Hepatocyte (in vitro differentiated cells): ENCODE results near the gene SLX4IP.

Experiments
- EZH2 ChIP-seq: fragments of 200-600 bp; sonication (generic); IDR thresholded peaks from 2 replicates; pipeline ENCODE4 v1.6.1; 2016; ENCODE audit warnings: antibody characterized with exemption, mild to moderate bottlenecking, borderline replicate concordance
- EZH2phosphoT487 ChIP-seq: fragments of 200-600 bp; sonication (generic); IDR thresholded peaks from one replicate; pipeline ENCODE4 v1.6.1; 2018; ENCODE audit warnings: antibody characterized with exemption, mild to moderate bottlenecking, low read depth, moderate library complexity; ENCODE audit not compliant: unreplicated experiment, severe bottlenecking
- TF ChIP-seq, protein P1 (sequence below): fragments of 200-600 bp; sonication (generic); IDR thresholded peaks from 2 replicates; pipeline ENCODE4 v1.5.1; 2016; ENCODE audit warnings: antibody characterized with exemption, mild to moderate bottlenecking; ENCODE audit not compliant: poor library complexity

DNA sequence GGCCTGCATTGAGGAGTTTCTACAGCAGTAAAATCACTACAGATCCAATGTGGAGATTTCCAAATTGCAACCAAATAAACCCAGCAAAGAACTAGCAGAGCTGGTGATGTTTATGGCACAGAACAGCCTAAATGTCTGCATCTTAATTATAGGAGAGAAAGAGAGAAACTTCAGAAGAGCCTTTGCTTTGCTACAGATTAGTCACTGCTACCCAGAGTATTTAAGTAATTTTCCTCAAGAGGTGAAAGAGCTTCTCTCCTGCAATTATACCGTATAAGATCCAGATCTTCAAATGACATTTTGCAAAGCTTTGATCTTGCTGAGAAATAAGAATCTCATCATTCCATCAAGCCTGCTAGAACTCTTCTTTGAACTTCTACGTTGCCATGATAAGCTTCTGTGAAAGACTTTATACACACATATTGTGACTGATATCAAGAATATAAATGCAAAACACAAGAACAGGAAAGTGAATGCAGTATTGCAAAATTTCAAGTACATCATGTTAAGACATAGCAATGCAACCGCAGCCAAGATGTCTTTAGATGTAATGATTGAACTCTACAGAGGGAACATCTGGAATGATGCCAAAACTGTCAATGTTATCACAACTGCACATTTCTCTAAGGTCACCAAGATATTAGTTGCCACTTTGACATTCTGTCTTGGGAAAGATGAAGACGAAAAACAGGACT lies 49.1 kb upstream of the SLX4IP start:
- TF ChIP-seq, protein P1, sequence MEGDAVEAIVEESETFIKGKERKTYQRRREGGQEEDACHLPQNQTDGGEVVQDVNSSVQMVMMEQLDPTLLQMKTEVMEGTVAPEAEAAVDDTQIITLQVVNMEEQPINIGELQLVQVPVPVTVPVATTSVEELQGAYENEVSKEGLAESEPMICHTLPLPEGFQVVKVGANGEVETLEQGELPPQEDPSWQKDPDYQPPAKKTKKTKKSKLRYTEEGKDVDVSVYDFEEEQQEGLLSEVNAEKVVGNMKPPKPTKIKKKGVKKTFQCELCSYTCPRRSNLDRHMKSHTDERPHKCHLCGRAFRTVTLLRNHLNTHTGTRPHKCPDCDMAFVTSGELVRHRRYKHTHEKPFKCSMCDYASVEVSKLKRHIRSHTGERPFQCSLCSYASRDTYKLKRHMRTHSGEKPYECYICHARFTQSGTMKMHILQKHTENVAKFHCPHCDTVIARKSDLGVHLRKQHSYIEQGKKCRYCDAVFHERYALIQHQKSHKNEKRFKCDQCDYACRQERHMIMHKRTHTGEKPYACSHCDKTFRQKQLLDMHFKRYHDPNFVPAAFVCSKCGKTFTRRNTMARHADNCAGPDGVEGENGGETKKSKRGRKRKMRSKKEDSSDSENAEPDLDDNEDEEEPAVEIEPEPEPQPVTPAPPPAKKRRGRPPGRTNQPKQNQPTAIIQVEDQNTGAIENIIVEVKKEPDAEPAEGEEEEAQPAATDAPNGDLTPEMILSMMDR, result no peak
- TF ChIP-seq EZH2 (no peak), EZH2phosphoT487 (no peak)
